OCI-LY7 (cell line): ENCODE measurements around the gene SYNPO. TPM values are rescaled to one million over a fixed set of nuclear protein-coding genes. Genes with fewer than 3 reads are reported as not detected.

Source experiments
- BruUV-seq: library from RNA; stranded (reverse); fragments of 400-500 nt; replicated peaks from 2 replicates; lab custom pipeline; 2021; lab: Mats Ljungman, UMichigan
- CTCF ChIA-PET: fragments of 300-600 bp; sonication (Branson Sonifier 250); formaldehyde crosslinking; loops from one replicate; lab custom pipeline; 2022; ENCODE audit warnings: antibody characterized with exemption; ENCODE audit not compliant: unreplicated experiment; lab: Charles Lee
- POLR2A ChIA-PET: fragments of 300-600 bp; sonication (Branson Sonifier 250); formaldehyde crosslinking; loops from one replicate; lab custom pipeline; 2022; ENCODE audit warnings: antibody characterized with exemption; lab: Charles Lee
- DNase-seq: peaks from one replicate; pipeline ENCODE4 v3.0.0-alpha.2; 2015; ENCODE audit warnings: low spot score
- H2AFZ ChIP-seq: fragments of 200-600 bp; sonication (generic), shearing (Covaris generic); 2 replicates; pipeline ENCODE4 v1.6.1; 2014; ENCODE audit warnings: mild to moderate bottlenecking, antibody characterized with exemption, low read length, moderate library complexity
- H3K27ac ChIP-seq: fragments of 200-600 bp; sonication (generic); 2 replicates; pipeline ENCODE4 v1.5.1; 2014; ENCODE audit warnings: mixed run types, low read depth, mild to moderate bottlenecking, moderate library complexity, low read length, inconsistent platforms; ENCODE audit not compliant: poor library complexity, severe bottlenecking
- H3K36me3 ChIP-seq: fragments of 200-600 bp; sonication (generic); 2 replicates; pipeline ENCODE4 v1.6.1; 2014; ENCODE audit warnings: mild to moderate bottlenecking, antibody characterized with exemption, low read length, moderate library complexity, mixed read lengths; ENCODE audit not compliant: insufficient read depth
- H3K4me1 ChIP-seq: fragments of 200-600 bp; sonication (generic); 2 replicates; pipeline ENCODE4 v1.5.1; 2014; ENCODE audit warnings: mild to moderate bottlenecking, low read length; ENCODE audit not compliant: insufficient read depth, poor library complexity, severe bottlenecking
- H3K4me2 ChIP-seq: fragments of 200-600 bp; sonication (generic); 2 replicates; pipeline ENCODE4 v1.6.1; 2014; ENCODE audit warnings: mild to moderate bottlenecking, low read length
- H3K4me3 ChIP-seq: fragments of 200-600 bp; sonication (generic); 2 replicates; pipeline ENCODE4 v1.5.1; 2014; ENCODE audit warnings: mild to moderate bottlenecking, low read depth, low read length; ENCODE audit not compliant: poor library complexity, severe bottlenecking
- H3K79me2 ChIP-seq: fragments of 200-600 bp; sonication (generic); 2 replicates; pipeline ENCODE4 v1.6.1; 2016; ENCODE audit warnings: low read depth, mild to moderate bottlenecking, low read length, moderate library complexity, mixed read lengths; ENCODE audit not compliant: insufficient read depth
- H3K9me2 ChIP-seq: fragments of 200-600 bp; sonication (generic); 2 replicates; pipeline ENCODE4 v1.6.1; 2016; ENCODE audit warnings: mild to moderate bottlenecking, low read length, mixed read lengths; ENCODE audit not compliant: insufficient read depth
- H3K9me3 ChIP-seq: fragments of 200-600 bp; sonication (generic); 2 replicates; pipeline ENCODE4 v1.6.1; 2014; ENCODE audit warnings: mild to moderate bottlenecking, mixed run types, low read length, mixed read lengths
- H4K20me1 ChIP-seq: fragments of 200-600 bp; sonication (generic); 2 replicates; pipeline ENCODE4 v1.6.1; 2014; ENCODE audit warnings: mild to moderate bottlenecking, antibody characterized with exemption, low read length, moderate library complexity, mixed read lengths; ENCODE audit not compliant: insufficient read depth
- CTCF ChIP-seq: fragments of 200-600 bp; sonication (generic); conservative IDR thresholded peaks from 2 replicates; pipeline ENCODE4 v1.5.1; 2014; ENCODE audit warnings: mild to moderate bottlenecking, antibody characterized with exemption, low read length, moderate library complexity, mixed read lengths
- EZH2phosphoT487 ChIP-seq: fragments of 200-600 bp; sonication (generic); IDR thresholded peaks from 2 replicates; pipeline ENCODE4 v1.6.1; 2018; ENCODE audit warnings: low read depth, borderline replicate concordance, mild to moderate bottlenecking, mixed run types, antibody characterized with exemption, low read length, moderate library complexity, mixed read lengths
- intact Hi-C: fragments of 100-400 bp; cut with micrococcal nuclease; formaldehyde crosslinking; loops from one replicate; pipeline ENCODE4 v1.10.0; 2022; ENCODE audit not compliant: unreplicated experiment
- total RNA-seq, 2 experiments: library from RNA; depleted of rRNA in 1 of 2; stranded (reverse); fragments of >200 nt in 1 of 2; shearing (Covaris generic) in 1 of 2; gene quantifications; 2 replicates each; pipeline ENCODE4 v1.2.3, GENCODE V29; 2014 to 2022

The SYNPO gene
- total RNA-seq, 2 experiments from 2014 or later = 0.08 TPM; not detected in 1

GRCh38 chr5:150651924-150652671 is 11.6 kb downstream of the SYNPO start:
- ChIA-PET CTCF (interaction anchor here (0.6 to 1.1 kb wide), 3 partner anchors 10 to 189 kb away, joined by 3 to 4 read pairs (median 3); partner anchors contain the start of gene RBM22), POLR2A (interaction anchor here (0.6 kb wide), 1 partner anchor 732 kb away, joined by 3 read pairs; no protein-coding TSS in a partner anchor)
- Histone ChIP-seq H4K20me1 (no peaks in the 10 kb centered on the region), H3K4me1 (peaks cover 9% of the 10 kb centered on the region), H3K79me2 (no peaks in the 10 kb centered on the region), H3K4me2 (no peak overlapping the region), H3K27ac (no peak overlapping the region), H3K9me2 (no peaks in the 10 kb centered on the region), H2AFZ (no peak overlapping the region), H3K36me3 (no peaks in the 10 kb centered on the region), H3K9me3 (no peaks in the 10 kb centered on the region), H3K4me3 (no peak overlapping the region)
- no peak for TF ChIP-seq CTCF
- TF ChIP-seq EZH2phosphoT487 = no peak
- intact Hi-C loops = no loop called here
- BruUV-seq = no TSS peak
- DNase-seq = no peak

GRCh38 chr5:150653145-150653761 is 12.8 kb downstream of the SYNPO start:
- CTCF ChIA-PET = no interaction called here
- POLR2A ChIA-PET = interaction anchor here (0.6 kb wide), 2 partner anchors 80 to 731 kb away, joined by 3 read pairs; no protein-coding TSS in a partner anchor
- BruUV-seq = no TSS peak
- intact Hi-C loops = no loop called here
- no peaks in the 10 kb centered on the region for H3K36me3 ChIP-seq
- H3K27ac ChIP-seq = no peak overlapping the region
- no peak overlapping the region for H2AFZ ChIP-seq
- H4K20me1 ChIP-seq = no peaks in the 10 kb centered on the region
- no peaks in the 10 kb centered on the region for H3K9me3 ChIP-seq
- no peaks in the 10 kb centered on the region for H3K9me2 ChIP-seq
- no peak overlapping the region for H3K4me3 ChIP-seq
- no peak overlapping the region for H3K4me2 ChIP-seq
- H3K79me2 ChIP-seq = no peaks in the 10 kb centered on the region
- peaks cover 11% of the 10 kb centered on the region for H3K4me1 ChIP-seq
- TF ChIP-seq EZH2phosphoT487 = no peak
- TF ChIP-seq CTCF = no peak
- DNase-seq = no peak
